H9 (cell line): ENCODE results near the gene IRS2. TPM values are rescaled to one million over a fixed set of nuclear protein-coding genes. Genes with fewer than 3 reads are reported as not detected.

Source experiments
- DNase-seq: peaks from one replicate; pipeline ENCODE4 v3.0.0-alpha.2; 2017
- H2AFZ ChIP-seq: one replicate; pipeline ENCODE4 v1.6.1; 2013; ENCODE audit warnings: mild to moderate bottlenecking, low read length, control low read depth, moderate library complexity
- H2AK5ac ChIP-seq: 2 replicates; pipeline ENCODE4 v1.6.1; 2013; ENCODE audit warnings: low read length, control low read depth, mixed read lengths; ENCODE audit not compliant: insufficient read length
- H2BK120ac ChIP-seq: one replicate; pipeline ENCODE4 v1.6.1; 2013; ENCODE audit warnings: low read depth, mild to moderate bottlenecking, low read length, control low read depth, inconsistent platforms; ENCODE audit not compliant: poor library complexity, severe bottlenecking
- H2BK12ac ChIP-seq: 2 replicates; pipeline ENCODE4 v1.6.1; 2013; ENCODE audit warnings: low read length, control low read depth, mixed read lengths, low read depth; ENCODE audit not compliant: insufficient read length
- H2BK15ac ChIP-seq: 2 replicates; pipeline ENCODE4 v1.6.1; 2013; ENCODE audit warnings: low read depth, low read length, control low read depth
- H2BK20ac ChIP-seq: one replicate; pipeline ENCODE4 v1.6.1; 2013; ENCODE audit warnings: low read depth, mild to moderate bottlenecking, low read length, control low read depth, inconsistent platforms; ENCODE audit not compliant: poor library complexity, severe bottlenecking
- H2BK5ac ChIP-seq: 2 replicates; pipeline ENCODE4 v1.6.1; 2013; ENCODE audit warnings: low read length, control low read depth, mixed read lengths; ENCODE audit not compliant: insufficient read length
- H3K14ac ChIP-seq: 2 replicates; pipeline ENCODE4 v1.6.1; 2013; ENCODE audit warnings: low read length, control low read depth; ENCODE audit not compliant: insufficient read depth
- H3K18ac ChIP-seq: 2 replicates; pipeline ENCODE4 v1.6.1; 2013; ENCODE audit warnings: low read depth, mild to moderate bottlenecking, mixed read lengths, low read length, control low read depth; ENCODE audit not compliant: insufficient read length
- H3K23ac ChIP-seq: 2 replicates; pipeline ENCODE4 v1.6.1; 2013; ENCODE audit warnings: low read length, control low read depth, mixed read lengths, low read depth; ENCODE audit not compliant: insufficient read length
- H3K23me2 ChIP-seq: 2 replicates; pipeline ENCODE4 v1.6.1; 2013; ENCODE audit warnings: low read depth, mild to moderate bottlenecking, mixed read lengths, low read length, control low read depth; ENCODE audit not compliant: insufficient read length, poor library complexity, severe bottlenecking
- H3K27ac ChIP-seq: 2 replicates; pipeline ENCODE4 v1.5.1; 2013; ENCODE audit warnings: low read length, control low read depth, mixed read lengths, low read depth; ENCODE audit not compliant: insufficient read length
- H3K27me3 ChIP-seq: 2 replicates; pipeline ENCODE4 v1.6.1; 2013; ENCODE audit warnings: low read length, control low read depth, inconsistent platforms; ENCODE audit not compliant: insufficient read depth
- H3K4ac ChIP-seq: 2 replicates; pipeline ENCODE4 v1.6.1; 2013; ENCODE audit warnings: low read depth, mild to moderate bottlenecking, control low read depth, inconsistent platforms, low read length, moderate library complexity
- H3K4me1 ChIP-seq: 2 replicates; pipeline ENCODE4 v1.6.1; 2013; ENCODE audit warnings: low read length, control low read depth, inconsistent platforms; ENCODE audit not compliant: insufficient read depth
- H3K4me2 ChIP-seq: 2 replicates; pipeline ENCODE4 v1.6.1; 2013; ENCODE audit warnings: low read length, control low read depth, mixed read lengths; ENCODE audit not compliant: insufficient read length, insufficient read depth
- H3K56ac ChIP-seq: 2 replicates; pipeline ENCODE4 v1.6.1; 2013; ENCODE audit warnings: low read depth, mild to moderate bottlenecking, mixed read lengths, low read length, control low read depth; ENCODE audit not compliant: insufficient read length
- H3K79me1 ChIP-seq: 2 replicates; pipeline ENCODE4 v1.6.1; 2013; ENCODE audit warnings: low read depth, mild to moderate bottlenecking, moderate library complexity, low read length, control low read depth, inconsistent platforms; ENCODE audit not compliant: insufficient read depth, poor library complexity, severe bottlenecking
- H3K79me2 ChIP-seq: 2 replicates; pipeline ENCODE4 v1.6.1; 2013; ENCODE audit warnings: low read length, control low read depth, inconsistent platforms; ENCODE audit not compliant: insufficient read depth
- H3K9ac ChIP-seq: 2 replicates; pipeline ENCODE4 v1.6.1; 2013; ENCODE audit warnings: low read length, control low read depth, mixed read lengths; ENCODE audit not compliant: insufficient read length; ENCODE audit errors: extremely low read depth
- H3K9me3 ChIP-seq: one replicate; pipeline ENCODE4 v1.6.1; 2013; ENCODE audit warnings: low read depth, low read length, inconsistent platforms; ENCODE audit not compliant: control insufficient read depth
- H3T11ph ChIP-seq: one replicate; pipeline ENCODE4 v1.6.1; 2013; ENCODE audit warnings: mild to moderate bottlenecking, low read length, control low read depth, inconsistent platforms
- H4K20me1 ChIP-seq: one replicate; pipeline ENCODE4 v1.6.1; 2013; ENCODE audit not compliant: control insufficient read depth, insufficient read length, insufficient read depth
- H4K5ac ChIP-seq: 2 replicates; pipeline ENCODE4 v1.6.1; 2013; ENCODE audit warnings: low read depth, mild to moderate bottlenecking, mixed read lengths, low read length, control low read depth; ENCODE audit not compliant: insufficient read length
- H4K8ac ChIP-seq: replicated peaks from 2 replicates; pipeline ENCODE4 v1.6.1; 2013; ENCODE audit warnings: low read length, control low read depth, mixed read lengths, low read depth; ENCODE audit not compliant: insufficient read length
- H4K91ac ChIP-seq: 2 replicates; pipeline ENCODE4 v1.6.1; 2013; ENCODE audit warnings: low read depth, mild to moderate bottlenecking, moderate library complexity, mixed read lengths, low read length, control low read depth; ENCODE audit not compliant: insufficient read length
- H3K27ac Mint-ChIP-seq, 3 experiments: 2 replicates in 2 of 3; 3 replicates in 1 of 3; pipeline ENCODE4 v1.8.0; 2020 to 2021; ENCODE audit warnings: mixed read lengths in 3 of 3, mild to moderate bottlenecking in 1 of 3, moderate library complexity in 1 of 3
- H3K27me3 Mint-ChIP-seq: 2 replicates; pipeline ENCODE4 v1.8.0; 2021; ENCODE audit warnings: low read depth, mild to moderate bottlenecking, moderate library complexity, mixed read lengths
- H3K36me3 Mint-ChIP-seq, 3 experiments: 2 replicates in 2 of 3; 3 replicates in 1 of 3; pipeline ENCODE4 v1.8.0; 2020 to 2021; ENCODE audit warnings: low read depth in 3 of 3, mixed read lengths in 3 of 3; ENCODE audit not compliant: insufficient read depth in 1 of 3
- H3K4me1 Mint-ChIP-seq, 2 experiments: 2 replicates each; pipeline ENCODE4 v1.8.0; 2020; ENCODE audit warnings: mixed read lengths in 2 of 2
- H3K4me3 Mint-ChIP-seq, 2 experiments: 2 replicates in 1 of 2; 3 replicates in 1 of 2; pipeline ENCODE4 v1.8.0; 2020 to 2021; ENCODE audit warnings: mild to moderate bottlenecking in 2 of 2, mixed read lengths in 2 of 2, moderate library complexity in 1 of 2
- H3K9me3 Mint-ChIP-seq, 2 experiments: 2 replicates in 1 of 2; 3 replicates in 1 of 2; pipeline ENCODE4 v1.8.0; 2020; ENCODE audit warnings: mild to moderate bottlenecking in 2 of 2, mixed read lengths in 2 of 2, moderate library complexity in 1 of 2
- WGBS: extraction: QIAGEN DNeasy Blood & Tissue Kit; methylation state at CpG from one replicate; pipeline ENCODE4 v1.1.7; 2013; ENCODE audit warnings: missing lambda C conversion rate, low lambda C conversion rate, mixed read lengths; ENCODE audit not compliant: insufficient read length; ENCODE audit errors: extremely low coverage; 5-methylcytosine and 5-hydroxymethylcytosine counted together
- total RNA-seq: library from RNA; stranded (reverse); gene quantifications from 2 replicates; pipeline ENCODE4 v1.2.1, GENCODE V29; 2021
- TF ChIP-seq, protein P1 (sequence below): fragments of 200-600 bp; sonication (generic); conservative IDR thresholded peaks from 3 replicates; pipeline ENCODE4 v1.8.0; 2021; ENCODE audit warnings: antibody characterized with exemption, mild to moderate bottlenecking

IRS2 gene
- total RNA-seq, 1 experiment from 2014 or later: 10.1 TPM

DNA sequence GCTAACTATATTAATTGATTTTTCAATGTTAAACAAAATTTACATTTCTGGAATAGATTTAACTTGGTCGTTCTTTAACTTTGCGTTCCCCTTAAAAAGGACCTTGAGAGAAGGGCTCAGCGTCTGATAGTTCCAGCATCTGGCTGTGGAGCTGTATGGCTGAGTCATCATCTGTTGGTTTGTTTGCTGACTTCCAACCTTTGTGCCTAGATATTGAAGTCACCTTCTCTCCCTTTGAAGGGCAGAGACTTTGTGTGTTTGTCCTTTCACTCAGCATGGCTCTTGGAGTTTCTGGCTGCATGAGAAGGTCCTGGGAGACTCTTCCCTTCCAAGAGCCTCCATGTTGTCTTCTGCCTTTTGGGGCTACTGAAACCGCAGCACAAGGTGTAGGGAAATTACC, 16.6 kb upstream of the IRS2 start:
- no peaks in the 10 kb centered on the region for H3K79me2 ChIP-seq
- H3K23me2 ChIP-seq: no peaks in the 10 kb centered on the region
- H3K23ac ChIP-seq: no peak overlapping the region
- TF ChIP-seq, protein P1, sequence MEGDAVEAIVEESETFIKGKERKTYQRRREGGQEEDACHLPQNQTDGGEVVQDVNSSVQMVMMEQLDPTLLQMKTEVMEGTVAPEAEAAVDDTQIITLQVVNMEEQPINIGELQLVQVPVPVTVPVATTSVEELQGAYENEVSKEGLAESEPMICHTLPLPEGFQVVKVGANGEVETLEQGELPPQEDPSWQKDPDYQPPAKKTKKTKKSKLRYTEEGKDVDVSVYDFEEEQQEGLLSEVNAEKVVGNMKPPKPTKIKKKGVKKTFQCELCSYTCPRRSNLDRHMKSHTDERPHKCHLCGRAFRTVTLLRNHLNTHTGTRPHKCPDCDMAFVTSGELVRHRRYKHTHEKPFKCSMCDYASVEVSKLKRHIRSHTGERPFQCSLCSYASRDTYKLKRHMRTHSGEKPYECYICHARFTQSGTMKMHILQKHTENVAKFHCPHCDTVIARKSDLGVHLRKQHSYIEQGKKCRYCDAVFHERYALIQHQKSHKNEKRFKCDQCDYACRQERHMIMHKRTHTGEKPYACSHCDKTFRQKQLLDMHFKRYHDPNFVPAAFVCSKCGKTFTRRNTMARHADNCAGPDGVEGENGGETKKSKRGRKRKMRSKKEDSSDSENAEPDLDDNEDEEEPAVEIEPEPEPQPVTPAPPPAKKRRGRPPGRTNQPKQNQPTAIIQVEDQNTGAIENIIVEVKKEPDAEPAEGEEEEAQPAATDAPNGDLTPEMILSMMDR: no peak
- H3K4me2 ChIP-seq: no peak overlapping the region
- no peak overlapping the region for H4K5ac ChIP-seq
- H3K56ac ChIP-seq: no peak overlapping the region
- no peak overlapping the region for H2BK12ac ChIP-seq
- no peak overlapping the region for H2BK5ac ChIP-seq
- no peak overlapping the region for H2BK120ac ChIP-seq
- no peak overlapping the region for H3K27ac ChIP-seq
- no peak overlapping the region for H2BK15ac ChIP-seq
- H2AK5ac ChIP-seq: no peak overlapping the region
- H3K18ac ChIP-seq: no peak overlapping the region
- no peak for DNase-seq
- no peaks in the 10 kb centered on the region for H3K4me1 ChIP-seq
- H2AFZ ChIP-seq: no peak overlapping the region
- H3K4ac ChIP-seq: no peak overlapping the region
- H3K9ac ChIP-seq: no peak overlapping the region
- Mint-ChIP-seq H3K4me3 (no peak overlapping the region), H3K36me3 (no peaks in the 10 kb centered on the region; a peak in 1 of 7 replicates), H3K4me1 (no peaks in the 10 kb centered on the region), H3K9me3 (no peaks in the 10 kb centered on the region), H3K27ac (no peak overlapping the region), H3K27me3 (no peaks in the 10 kb centered on the region)
- no peak overlapping the region for H4K8ac ChIP-seq
- no peak overlapping the region for H4K91ac ChIP-seq
- H3T11ph ChIP-seq: no peak overlapping the region
- no CpG with 5 or more reads among the region's 4 CpGs for WGBS
- no peaks in the 10 kb centered on the region for H3K9me3 ChIP-seq
- no peak overlapping the region for H2BK20ac ChIP-seq
- no peaks in the 10 kb centered on the region for H4K20me1 ChIP-seq
- H3K27me3 ChIP-seq: no peaks in the 10 kb centered on the region
- H3K14ac ChIP-seq: no peak overlapping the region
- no peaks in the 10 kb centered on the region for H3K79me1 ChIP-seq
